A549 treated with dexamethasone at 1 μM for 4 hours (cell line): ENCODE data around the gene RESP18. TPM values are rescaled to one million over a fixed set of nuclear protein-coding genes. Genes with fewer than 3 reads are reported as not detected.

Experiments used
- total RNA-seq: library from RNA; stranded (reverse); fragments of 200-300 nt; extraction: Qiagen RNA extraction; gene quantifications from 5 replicates; pipeline ENCODE4 v1.2.3, GENCODE V29; 2022

RESP18 gene
- total RNA-seq = not detected in 5 replicates

GRCh38 chr2:219332542-219332941 lies at the start of gene RESP18:
TSS of gene RESP18 (minus strand) at chr2:219332744.

GRCh38 chr2:219309278-219309677 lies 23.3 kb downstream of the RESP18 start, which contains the start of gene PTPRN:
TSS of gene PTPRN (minus strand) at chr2:219309401. CDS start at chr2:219309332, 69 bp downstream.

GRCh38 chr2:219279151-219279915 lies 53.2 kb downstream of the RESP18 start, which contains the start of gene DNAJB2:
TSS of gene DNAJB2 (plus strand) at chr2:219279366. CDS start at chr2:219279834, 468 bp downstream.

Other genes with a start within 250 kb of the RESP18 start
- 16.7 to 18.7 TPM (median 17.5 TPM) in 5 replicates for gene NHEJ1, start 171.9 kb downstream of the RESP18 start, total RNA-seq
- gene SLC23A3, start 162.7 kb downstream of the RESP18 start, total RNA-seq = 0.45 to 0.75 TPM (median 0.55 TPM) in 5 replicates
- gene CNPPD1, start 155.8 kb downstream of the RESP18 start, total RNA-seq = 35.3 to 42.6 TPM (median 41.4 TPM) in 5 replicates
- 58.6 to 77.6 TPM (median 75.6 TPM) in 5 replicates for gene RETREG2, start 154.5 kb downstream of the RESP18 start, total RNA-seq
- gene ZFAND2B, start 126.0 kb downstream of the RESP18 start, total RNA-seq = 12.3 to 20.7 TPM (median 19.3 TPM) in 5 replicates
- 22.3 to 30.8 TPM (median 27.9 TPM) in 5 replicates for gene ABCB6, start 113.8 kb downstream of the RESP18 start, total RNA-seq
- gene ATG9A, start 103.1 kb downstream of the RESP18 start, total RNA-seq = 33.6 to 46.8 TPM (median 45.2 TPM) in 5 replicates
- gene ANKZF1, start 102.9 kb downstream of the RESP18 start, total RNA-seq = 11.5 to 16.9 TPM (median 13.8 TPM) in 5 replicates
- gene GLB1L, start 87.3 kb downstream of the RESP18 start, total RNA-seq = 6.0 to 7.1 TPM (median 6.6 TPM) in 5 replicates
- gene STK16, start 87.3 kb downstream of the RESP18 start, total RNA-seq = 25.9 to 30.2 TPM (median 28.5 TPM) in 5 replicates
- 0.12 to 0.20 TPM (median 0.16 TPM) in 3 of 5 replicates, not detected in the others for gene TUBA4B, start 79.5 kb downstream of the RESP18 start, total RNA-seq
- 250 to 308 TPM (median 286 TPM) in 5 replicates for gene TUBA4A, start 78.8 kb downstream of the RESP18 start, total RNA-seq
- 29.5 to 38.9 TPM (median 35.6 TPM) in 5 replicates for gene DNAJB2, start 53.4 kb downstream of the RESP18 start, total RNA-seq
- gene PTPRN, start 23.3 kb downstream of the RESP18 start, total RNA-seq = 0.97 to 1.8 TPM (median 1.4 TPM) in 5 replicates
- 52.0 to 63.4 TPM (median 55.8 TPM) in 5 replicates for gene DNPEP, start 55.2 kb upstream of the RESP18 start, total RNA-seq
- gene DES, start 85.6 kb upstream of the RESP18 start, total RNA-seq = 0.38 to 0.47 TPM (median 0.45 TPM) in 5 replicates
- 7.0 to 12.6 TPM (median 9.4 TPM) in 5 replicates for gene SPEG, start 102.1 kb upstream of the RESP18 start, total RNA-seq
- 33.1 to 38.9 TPM (median 37.2 TPM) in 5 replicates for gene GMPPA, start 166.1 kb upstream of the RESP18 start, total RNA-seq
- 0.05 to 0.08 TPM (median 0.05 TPM) in 4 of 5 replicates, not detected in the other for gene ASIC4, start 181.7 kb upstream of the RESP18 start, total RNA-seq
- gene CHPF, start 211.1 kb upstream of the RESP18 start, total RNA-seq = 16.9 to 30.5 TPM (median 28.2 TPM) in 5 replicates
- 0.56 to 1.2 TPM (median 1.1 TPM) in 5 replicates for gene TMEM198, start 211.3 kb upstream of the RESP18 start, total RNA-seq
- gene OBSL1, start 238.8 kb upstream of the RESP18 start, total RNA-seq = 15.2 to 24.0 TPM (median 22.3 TPM) in 5 replicates
- 0.35 to 0.47 TPM (median 0.38 TPM) in 5 replicates for gene INHA, start 239.6 kb upstream of the RESP18 start, total RNA-seq